T-helper 1 cell treated with Interleukin-12 subunit alpha and Interleukin-12 subunit beta and Interleukin-4 antibody, amounts not matched to agents 30 ng/mL and 1 ng/mL, for 36 hours (primary cell): Measurements from ENCODE around the gene OR6Q1. TPM values are rescaled to one million over a fixed set of nuclear protein-coding genes. Genes with fewer than 3 reads are reported as not detected.

Source experiments
- intact Hi-C: fragments of 100-400 bp; cut with micrococcal nuclease; formaldehyde crosslinking; loops from one replicate; pipeline ENCODE4 v1.15.1; 2024
- total RNA-seq: library from RNA; stranded (reverse); gene quantifications from 2 replicates; pipeline ENCODE4 v1.2.3, GENCODE V29; 2022

Gene OR6Q1
- total RNA-seq, 1 donor from 2014 or later, result not detected

DNA sequence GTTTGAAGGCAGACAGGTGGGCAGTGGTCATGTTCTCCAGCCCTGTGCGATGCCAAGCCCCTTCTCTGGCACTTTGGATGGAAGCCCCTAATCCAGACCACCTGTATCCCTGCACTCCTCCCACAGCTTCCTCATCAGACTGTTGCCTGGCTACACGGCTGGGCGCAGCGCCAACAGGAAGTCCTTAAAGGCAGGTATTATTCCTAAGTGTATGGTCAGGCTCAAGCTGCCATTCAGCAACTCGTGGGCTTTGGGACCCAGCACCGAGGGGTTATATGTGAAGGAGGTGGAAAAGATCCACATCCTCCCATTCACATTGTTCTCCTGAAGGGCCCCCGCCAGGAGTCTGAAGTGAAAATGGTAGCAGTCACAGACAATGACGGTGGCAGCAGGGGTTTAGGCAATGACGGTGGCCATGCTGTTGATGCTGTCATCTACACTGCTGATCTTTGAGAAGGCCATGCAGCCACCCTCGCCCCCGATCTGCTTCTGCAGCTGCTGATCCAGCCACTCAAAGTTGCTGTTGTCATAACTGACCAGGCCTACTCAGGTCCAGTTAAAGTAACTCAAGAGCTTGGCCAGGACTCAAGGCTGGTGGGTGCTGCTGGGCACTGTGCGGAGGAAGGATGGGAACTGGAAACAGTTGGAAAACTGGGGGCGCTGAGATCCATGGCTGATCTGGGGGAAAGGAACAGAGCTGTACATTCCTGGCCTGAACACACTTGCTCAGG is 27.7 kb downstream of the OR6Q1 start:
- intact Hi-C loops, result no loop called here

DNA sequence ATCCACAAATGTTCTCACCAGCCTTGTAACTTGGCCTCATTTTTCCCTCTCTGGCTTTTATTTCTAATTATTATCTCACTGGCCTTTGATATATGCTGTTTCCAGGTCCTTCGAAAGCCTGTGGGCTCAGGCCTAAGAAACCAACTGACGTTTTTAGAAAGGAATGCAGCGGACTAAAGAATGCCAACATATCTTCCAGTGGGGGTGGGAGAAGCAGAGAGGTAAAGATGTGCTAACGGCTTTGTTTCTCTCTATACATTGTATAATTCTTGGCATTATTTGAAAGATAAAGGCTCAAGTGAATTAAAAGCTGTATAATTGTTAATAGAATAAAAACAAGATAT is 28.2 kb downstream of the OR6Q1 start:
- intact Hi-C loops, result no loop called here

GRCh38 chr11:58060535-58060934 is 29.8 kb downstream of the OR6Q1 start:
- intact Hi-C loops, result no loop called here

DNA sequence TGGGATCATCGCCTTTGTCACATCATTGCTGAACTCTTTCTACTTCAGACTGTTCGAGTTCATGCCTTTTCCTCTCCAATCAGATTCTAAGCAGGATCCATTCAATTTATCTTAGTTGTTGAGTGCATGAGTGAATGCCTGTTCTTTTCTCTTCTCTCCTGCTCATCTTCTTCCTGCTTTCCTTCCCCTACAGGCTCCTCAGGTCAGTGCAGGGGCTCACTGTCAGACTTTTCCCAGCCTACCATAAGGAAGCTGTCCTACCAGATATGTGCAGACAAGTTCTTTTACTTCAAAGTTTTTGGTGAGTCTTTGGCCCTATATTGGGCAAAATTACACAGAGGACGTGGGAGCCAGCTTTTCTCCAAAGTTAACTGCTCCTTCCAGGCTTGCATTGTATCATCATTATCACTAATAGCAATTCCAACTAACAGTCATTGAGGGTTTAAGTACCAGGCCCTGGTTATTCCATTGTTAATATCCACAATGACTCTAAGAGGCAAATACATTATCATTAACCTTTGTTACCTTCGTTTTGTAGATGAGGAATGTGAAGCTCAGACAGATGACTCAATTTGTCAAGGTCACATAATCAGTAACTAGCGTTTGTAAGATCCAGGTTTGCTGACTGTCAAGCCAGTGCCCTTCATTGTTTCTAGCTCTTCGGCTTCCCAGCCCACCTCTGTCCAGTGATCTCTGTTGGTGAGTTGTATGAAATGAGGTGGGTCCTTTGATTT is 30.4 kb downstream of the OR6Q1 start:
- intact Hi-C loops, result no loop called here

DNA sequence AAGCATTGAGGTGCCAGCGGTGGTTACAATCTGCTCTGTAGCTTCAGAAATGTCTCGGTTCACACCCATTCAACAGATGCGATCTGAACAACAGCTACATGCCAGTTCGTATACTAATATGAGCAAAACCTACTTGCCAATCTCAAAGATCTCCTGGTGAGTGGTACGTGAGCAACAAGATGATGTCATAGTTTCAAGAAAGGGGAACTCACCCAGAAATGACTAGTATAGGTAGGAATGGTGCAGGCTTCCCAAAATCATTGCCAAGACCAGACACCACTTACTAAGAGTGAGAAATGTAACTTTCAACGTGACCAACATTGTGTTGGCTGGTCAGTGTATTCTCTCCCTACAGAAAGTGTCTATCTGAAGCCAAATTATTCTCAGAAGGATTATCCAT is 31.1 kb downstream of the OR6Q1 start:
- intact Hi-C loops, result no loop called here

- intact Hi-C loops, result no loop called here
These were observed 36.9 kb downstream of the OR6Q1 start for GRCh38 chr11:58067685-58068084.

GRCh38 chr11:58068655-58069054 is 37.9 kb downstream of the OR6Q1 start:
- intact Hi-C loops, result no loop called here

DNA sequence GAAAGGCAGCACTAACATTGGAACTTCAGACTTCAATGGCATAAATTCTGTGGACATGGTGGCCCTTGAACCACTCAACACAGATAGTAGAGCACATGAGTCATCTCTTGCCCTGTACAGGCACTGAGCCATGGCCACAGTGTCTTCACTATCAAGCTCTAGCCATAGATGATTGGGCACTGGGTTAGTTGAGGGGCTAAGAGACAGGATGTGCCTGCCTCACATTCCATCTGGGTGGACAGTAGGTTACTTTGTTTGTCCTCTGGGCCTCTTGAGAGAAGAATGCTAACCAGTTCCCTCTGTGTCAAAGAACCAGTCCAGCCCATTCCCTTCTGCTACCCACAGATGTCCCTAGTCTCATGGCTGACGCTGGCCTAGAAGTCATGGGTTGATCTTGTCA is 39.8 kb downstream of the OR6Q1 start:
- intact Hi-C loops, result no loop called here

- intact Hi-C loops, result no loop called here
These were observed 45.0 kb downstream of the OR6Q1 start for GRCh38 chr11:58075781-58076180.

Other genes with a start within 250 kb of the OR6Q1 start
- not detected in 2 replicates for gene OR9Q1, start 7.1 kb upstream of the OR6Q1 start, total RNA-seq
- gene OR9I1, start 94.6 kb downstream of the OR6Q1 start, total RNA-seq, result not detected in 2 replicates
- not detected in 2 replicates for gene OR9Q2, start 158.1 kb downstream of the OR6Q1 start, total RNA-seq
- gene OR1S2, start 173.2 kb downstream of the OR6Q1 start, total RNA-seq, result not detected in 2 replicates
- gene OR1S1, start 181.8 kb downstream of the OR6Q1 start, total RNA-seq, result not detected in 2 replicates
- not detected in 2 replicates for gene OR10Q1, start 198.0 kb downstream of the OR6Q1 start, total RNA-seq
- gene OR10W1, start 237.3 kb downstream of the OR6Q1 start, total RNA-seq, result not detected in 2 replicates